Kasumi-1 (cell line): ENCODE measurements around the gene RPS19BP1.
"Not testable (repeated sequence)": the region's sequence is repeated elsewhere in the genome, so short reads cannot be mapped to it uniquely, and the experiment has no call there.

Experiments
- DNase-seq, 2 experiments: peaks; one replicate each; lab custom pipeline; 2025; lab: John Stamatoyannopoulos, UW

RPS19BP1 gene

DNA sequence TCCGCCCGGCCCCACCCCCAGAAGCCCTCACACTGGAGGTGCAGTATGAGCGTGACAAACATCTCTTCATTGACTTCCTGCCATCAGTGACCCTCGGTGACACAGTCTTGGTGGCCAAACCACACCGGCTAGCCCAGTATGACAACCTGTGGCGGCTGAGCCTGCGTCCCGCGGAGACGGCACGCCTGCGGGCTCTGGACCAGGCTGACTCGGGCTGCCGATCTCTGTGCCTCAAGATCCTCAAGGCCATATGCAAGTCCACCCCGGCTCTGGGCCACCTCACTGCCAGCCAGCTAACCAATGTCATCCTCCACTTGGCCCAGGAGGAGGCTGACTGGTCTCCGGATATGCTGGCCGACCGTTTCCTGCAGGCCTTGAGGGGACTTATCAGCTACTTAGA, 18.8 kb downstream of the RPS19BP1 start:
- DNase-seq: no peak

- DNase-seq: no peak
Measured at GRCh38 chr22:39512026-39512425, 20.5 kb downstream of the RPS19BP1 start.

- no peak for DNase-seq
Measured at GRCh38 chr22:39511226-39511625, 21.3 kb downstream of the RPS19BP1 start.

GRCh38 chr22:39510529-39511149, 21.9 kb downstream of the RPS19BP1 start:
- DNase-seq: no peak

- DNase-seq: no peak
Measured at GRCh38 chr22:39508393-39508792, 24.2 kb downstream of the RPS19BP1 start.

GRCh38 chr22:39507021-39507420, 25.5 kb downstream of the RPS19BP1 start:
- not testable (repeated sequence) for DNase-seq

- no peak for DNase-seq
Measured at GRCh38 chr22:39504071-39504470, 28.5 kb downstream of the RPS19BP1 start.

DNA sequence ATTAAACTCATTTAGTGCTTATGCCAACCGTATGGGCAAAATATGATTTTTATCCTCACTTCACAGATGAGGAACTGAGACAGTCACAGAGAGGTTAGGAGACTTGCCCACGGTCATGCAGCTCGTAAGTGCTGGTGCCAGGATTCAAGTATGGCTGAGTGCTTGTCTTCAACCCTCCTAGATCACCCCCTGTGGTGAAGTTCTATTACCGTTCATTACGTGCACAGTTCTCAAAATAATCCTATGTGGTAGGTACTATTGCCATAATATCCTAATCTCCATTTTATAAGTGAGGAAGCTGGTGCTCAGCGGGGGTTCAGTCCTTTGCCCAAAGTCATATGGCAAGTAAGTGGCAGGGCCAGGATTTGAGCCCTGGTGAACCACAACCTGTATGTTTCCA, 28.9 kb downstream of the RPS19BP1 start:
- DNase-seq: no peak

- peak in 1 of 2 experiments; percentile 16 for DNase-seq
Measured at GRCh38 chr22:39502789-39503409, 29.6 kb downstream of the RPS19BP1 start.

DNA sequence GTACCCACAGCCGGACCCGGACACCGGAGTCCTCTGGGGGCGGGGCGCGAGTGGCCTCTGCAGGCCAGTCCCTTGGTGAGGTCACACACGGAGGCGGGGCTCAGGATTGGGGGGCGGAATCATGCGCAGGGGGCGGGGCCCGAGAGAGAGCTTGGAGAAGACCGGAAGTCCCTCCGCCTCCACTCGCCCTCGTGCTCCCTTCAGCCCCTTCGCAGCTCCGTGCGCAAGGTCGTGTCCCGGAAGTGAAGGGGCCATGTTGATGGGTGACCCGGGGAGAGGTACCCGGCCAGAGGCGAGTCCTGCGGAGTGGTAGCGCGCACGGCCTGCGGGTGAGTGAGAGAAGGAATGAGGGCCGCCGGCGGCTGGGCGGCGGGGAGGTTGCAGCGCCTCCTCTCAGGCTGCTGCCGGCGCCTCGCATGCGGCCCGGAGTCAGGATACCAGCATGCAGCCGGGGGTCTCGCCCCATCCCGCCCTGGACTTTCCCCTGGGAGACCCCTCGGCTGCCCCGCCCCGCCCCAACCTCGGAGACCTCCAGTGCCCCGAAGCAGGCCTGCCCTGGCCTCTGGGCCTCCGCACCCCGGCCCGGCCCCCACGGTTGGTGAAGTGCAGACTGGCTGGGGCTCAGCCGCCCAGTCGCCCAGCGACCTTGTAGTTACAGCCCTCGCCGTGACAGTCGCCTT, 30.3 kb downstream of the RPS19BP1 start, which contains the start of gene MIEF1:
Gene MIEF1 (plus strand): TSS at position 182 of the 680 bp plus-strand sequence. CDS start 9,005 bp downstream, outside the sequence.
- peak; percentile 90 to 92 for DNase-seq

GRCh38 chr22:39501644-39502108, 30.9 kb downstream of the RPS19BP1 start:
- DNase-seq: no peak

DNA sequence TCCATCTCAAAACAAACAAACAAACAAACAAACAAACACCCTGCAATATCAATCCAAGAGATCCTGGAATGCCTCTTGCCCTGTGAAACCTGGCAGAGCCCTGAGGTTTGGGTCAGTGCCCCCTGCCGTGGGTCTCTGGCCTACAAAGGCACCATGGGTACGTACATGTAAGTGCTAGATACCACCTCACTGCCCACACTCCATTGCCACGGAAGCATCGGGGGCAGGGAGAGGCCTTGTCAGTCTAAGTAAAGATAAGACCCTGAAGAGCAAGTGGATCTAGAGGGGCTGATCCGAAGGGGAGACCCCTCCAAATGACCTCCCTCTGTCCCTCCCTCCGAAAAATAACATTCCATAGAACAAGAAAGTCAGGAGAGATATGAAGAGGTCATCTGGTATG, 32.4 kb downstream of the RPS19BP1 start:
- DNase-seq: no peak

GRCh38 chr22:39498802-39499201, 33.7 kb downstream of the RPS19BP1 start:
- no peak for DNase-seq

- no peak for DNase-seq
Measured at GRCh38 chr22:39498368-39498767, 34.2 kb downstream of the RPS19BP1 start.

DNA sequence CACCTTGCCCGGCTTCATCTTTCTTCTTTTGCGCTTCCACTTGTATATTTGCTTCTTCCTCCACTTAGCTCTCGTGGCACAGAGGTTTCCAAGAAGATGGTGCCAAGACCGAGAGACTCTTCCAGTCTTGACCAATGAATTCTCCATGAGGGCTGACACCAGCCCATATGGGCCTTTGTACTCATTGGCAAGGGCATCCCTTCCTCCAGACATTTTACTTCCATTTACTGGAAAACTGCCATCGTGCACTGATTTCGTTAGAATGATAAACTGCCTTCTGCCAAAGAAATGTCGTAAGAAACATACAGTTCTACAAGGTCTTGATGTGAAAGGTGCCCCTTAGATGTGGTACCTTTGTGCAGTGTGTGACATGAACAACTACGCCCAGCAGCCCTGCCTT, 35.1 kb downstream of the RPS19BP1 start:
- no peak for DNase-seq

- DNase-seq: peak; percentile 82 to 88
Measured at GRCh38 chr22:39496131-39496838, 36.3 kb downstream of the RPS19BP1 start.

DNA sequence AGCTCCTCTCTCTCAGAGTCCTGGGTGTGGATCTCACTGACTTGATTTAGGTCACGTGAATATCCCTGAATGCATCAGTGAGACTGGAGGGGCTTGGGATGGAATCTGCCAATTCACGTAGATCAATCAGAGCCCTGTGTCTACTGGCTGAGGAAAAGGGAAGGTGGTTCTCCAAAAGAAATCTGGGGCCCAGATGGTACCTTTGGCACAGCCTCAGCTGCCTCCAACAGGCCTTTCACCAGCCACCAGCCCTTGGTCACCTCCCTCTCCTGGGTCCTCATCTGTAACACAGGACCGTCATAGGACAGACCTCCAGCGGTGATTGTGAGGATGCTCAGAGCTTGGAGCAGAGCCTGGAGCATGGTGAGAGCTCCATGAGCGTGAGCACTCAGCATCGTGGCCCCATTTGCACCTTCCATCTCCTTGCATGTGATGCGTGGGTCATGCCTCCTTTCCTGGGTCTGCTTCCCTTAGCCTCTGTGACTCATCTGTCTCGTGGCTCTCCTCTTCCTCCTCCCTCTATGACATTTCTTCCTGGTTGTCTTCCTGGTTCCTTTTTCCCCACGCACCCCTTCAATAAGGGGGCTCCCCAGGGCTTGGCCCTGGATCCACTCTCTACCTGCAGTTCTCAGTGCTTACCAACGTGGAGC, 38.0 kb downstream of the RPS19BP1 start:
- no peak for DNase-seq

DNA sequence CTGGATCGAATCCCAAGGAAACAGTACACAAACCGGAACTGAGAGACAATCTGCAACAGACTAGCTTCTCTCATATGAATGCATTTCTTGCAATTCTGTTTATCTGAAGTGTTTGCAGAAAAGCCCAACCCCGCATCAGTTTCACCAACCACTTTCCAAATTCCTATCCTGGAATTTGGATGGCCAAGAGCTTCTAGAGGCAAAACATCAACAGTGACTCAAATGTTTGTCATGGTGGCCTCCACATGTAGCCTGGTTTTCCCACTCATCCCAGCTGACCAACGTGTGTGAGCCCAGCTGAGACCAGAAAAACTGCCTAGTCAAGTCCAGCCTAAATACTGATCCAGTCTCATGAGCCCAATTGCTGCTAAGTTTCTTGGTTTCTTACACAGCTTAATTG, 38.8 kb downstream of the RPS19BP1 start:
- no peak for DNase-seq

- DNase-seq: no peak
Measured at GRCh38 chr22:39492186-39492585, 40.4 kb downstream of the RPS19BP1 start.

DNA sequence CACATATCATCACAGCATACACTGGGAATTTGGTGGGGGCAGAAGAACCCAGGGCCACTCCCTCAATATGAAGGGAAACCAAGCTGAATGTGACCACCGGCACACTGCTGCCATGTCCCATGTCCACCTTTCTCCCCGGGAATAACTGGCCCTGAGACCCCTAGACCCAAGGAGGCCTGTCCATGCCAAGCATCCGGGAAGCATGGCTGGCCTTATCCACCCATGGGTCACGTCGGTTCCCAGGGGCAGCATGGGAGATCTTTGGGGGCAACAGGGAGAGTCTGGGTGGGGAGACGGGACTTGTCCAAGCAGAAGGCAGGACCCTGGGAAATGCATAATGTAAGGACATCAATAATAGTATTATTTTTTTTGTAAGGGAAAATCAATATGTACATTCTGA, 40.9 kb downstream of the RPS19BP1 start:
- no peak for DNase-seq

- DNase-seq: no peak
Measured at GRCh38 chr22:39490966-39491680, 41.4 kb downstream of the RPS19BP1 start.
